ENCODE data around the gene EIF2S3B.
"Not testable (repeated sequence)": the region's sequence is repeated elsewhere in the genome, so short reads cannot be mapped to it uniquely, and the experiment has no call there.

EIF2S3B gene

GRCh38 chr12:10505620-10506019 lies at the start of gene EIF2S3B:
TSS of gene EIF2S3B (plus strand) at chr12:10505890. CDS start at chr12:10505903, 13 bp downstream.
- DNase-seq, result no peak

GRCh38 chr12:10456856-10457255 lies 48.8 kb upstream of the EIF2S3B start:
- DNase-seq, result no peak

GRCh38 chr12:10457760-10458159 lies 47.9 kb upstream of the EIF2S3B start:
- DNase-seq, result no peak

GRCh38 chr12:10466311-10466710 lies 39.4 kb upstream of the EIF2S3B start:
- DNase-seq, result no peak

- no peak for DNase-seq
These were observed 36.0 kb upstream of the EIF2S3B start for GRCh38 chr12:10469701-10470100.

- DNase-seq, result not testable (repeated sequence)
These were observed 32.9 kb upstream of the EIF2S3B start for GRCh38 chr12:10472808-10473207.

GRCh38 chr12:10481901-10482300 lies 23.8 kb upstream of the EIF2S3B start:
- not testable (repeated sequence) for DNase-seq

- not testable (repeated sequence) for DNase-seq
These were observed 18.4 kb upstream of the EIF2S3B start for GRCh38 chr12:10487328-10487727.

- DNase-seq, result no peak
These were observed 13.9 kb upstream of the EIF2S3B start for GRCh38 chr12:10491766-10492165.

GRCh38 chr12:10497602-10498001 lies 8.1 kb upstream of the EIF2S3B start:
- DNase-seq, result no peak

- DNase-seq, result no peak
These were observed 7.6 kb upstream of the EIF2S3B start for GRCh38 chr12:10498042-10498441.

GRCh38 chr12:10501030-10501429 lies 4.7 kb upstream of the EIF2S3B start:
- DNase-seq, result no peak

GRCh38 chr12:10503460-10503859 lies 2.2 kb upstream of the EIF2S3B start:
- DNase-seq, result no peak

GRCh38 chr12:10511756-10512355 lies 6.2 kb downstream of the EIF2S3B start:
- DNase-seq, result no peak

- DNase-seq, result no peak
These were observed 7.1 kb downstream of the EIF2S3B start for GRCh38 chr12:10512798-10513197.

- DNase-seq, result no peak
These were observed 15.9 kb downstream of the EIF2S3B start for GRCh38 chr12:10521555-10521954.

- DNase-seq, result no peak
These were observed 22.7 kb downstream of the EIF2S3B start for GRCh38 chr12:10528174-10528953.

GRCh38 chr12:10529603-10530002 lies 23.9 kb downstream of the EIF2S3B start:
- DNase-seq, result no peak

- DNase-seq, result no peak
These were observed 32.0 kb downstream of the EIF2S3B start for GRCh38 chr12:10537721-10538120.

- no peak for DNase-seq
These were observed 35.1 kb downstream of the EIF2S3B start for GRCh38 chr12:10540776-10541205.

GRCh38 chr12:10543499-10543898 lies 37.8 kb downstream of the EIF2S3B start:
- no peak for DNase-seq

- DNase-seq, result no peak
These were observed 45.7 kb downstream of the EIF2S3B start for GRCh38 chr12:10551375-10551774.

GRCh38 chr12:10553148-10553547 lies 47.5 kb downstream of the EIF2S3B start:
- no peak for DNase-seq

GRCh38 chr12:10554228-10554755 lies 48.6 kb downstream of the EIF2S3B start:
- DNase-seq, result no peak
